HG03558 (cell line): ENCODE measurements around the gene C6orf52.

ENCODE experiments used
- ATAC-seq: cut with Tn5 transposase; IDR thresholded peaks from one replicate; pipeline ENCODE4 v1.9.1; 2021; ENCODE audit warnings: moderate number of reproducible peaks; ENCODE audit not compliant: unreplicated experiment; ENCODE audit errors: extremely low read depth

The C6orf52 gene

GRCh38 chr6:10659699-10660348 lies 34.6 kb downstream of the C6orf52 start:
- ATAC-seq = no peak

- ATAC-seq = no peak
Measured at GRCh38 chr6:10658910-10659698, 35.3 kb downstream of the C6orf52 start.

GRCh38 chr6:10655508-10656055 lies 38.8 kb downstream of the C6orf52 start:
- no peak for ATAC-seq

- no peak for ATAC-seq
Measured at GRCh38 chr6:10644225-10644624, 50.2 kb downstream of the C6orf52 start.

GRCh38 chr6:10643201-10643651 lies 51.2 kb downstream of the C6orf52 start:
- ATAC-seq = no peak

DNA sequence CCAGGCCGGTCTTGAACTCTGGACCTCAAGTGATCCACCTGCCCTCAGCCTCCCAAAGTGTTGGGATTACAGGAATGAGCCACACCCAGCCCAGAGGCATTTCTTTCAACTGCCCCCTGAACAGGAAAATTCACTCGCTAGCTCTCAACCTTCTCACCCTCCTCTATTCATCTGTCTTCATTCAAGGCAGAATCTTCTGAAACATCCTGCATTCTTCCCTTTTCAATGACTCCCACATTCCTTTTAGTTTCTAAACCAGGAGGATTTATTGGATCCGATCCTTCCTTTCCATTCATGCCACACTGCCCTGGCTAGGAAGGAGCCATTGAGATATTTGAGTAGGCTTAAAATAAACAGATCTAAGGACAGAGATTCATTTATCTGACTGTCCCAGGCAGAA lies 52.9 kb downstream of the C6orf52 start:
- no peak for ATAC-seq

DNA sequence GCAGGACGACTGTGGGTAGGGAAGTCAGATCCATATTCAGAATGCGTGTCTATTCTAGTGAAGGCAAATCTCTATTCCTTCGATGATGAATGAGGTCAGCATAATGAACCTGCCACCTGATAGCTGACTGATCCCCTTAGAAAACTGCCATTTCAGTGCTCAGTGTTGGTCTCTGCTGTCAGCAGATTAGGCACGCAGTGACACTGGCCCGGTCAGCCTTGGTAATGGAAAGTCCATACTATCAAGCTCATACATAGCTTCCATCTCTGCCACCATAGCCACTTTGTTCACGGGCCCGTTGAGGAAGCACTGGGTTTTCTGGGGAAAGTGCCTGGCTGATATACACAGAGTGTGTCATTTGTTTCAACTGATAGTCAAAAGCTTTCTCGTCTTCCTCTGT lies 54.0 kb downstream of the C6orf52 start:
- no peak for ATAC-seq

- ATAC-seq = peak; percentile 96
Measured at GRCh38 chr6:10633216-10633615, 61.2 kb downstream of the C6orf52 start.

GRCh38 chr6:10630178-10630577 lies 64.2 kb downstream of the C6orf52 start:
- no peak for ATAC-seq

DNA sequence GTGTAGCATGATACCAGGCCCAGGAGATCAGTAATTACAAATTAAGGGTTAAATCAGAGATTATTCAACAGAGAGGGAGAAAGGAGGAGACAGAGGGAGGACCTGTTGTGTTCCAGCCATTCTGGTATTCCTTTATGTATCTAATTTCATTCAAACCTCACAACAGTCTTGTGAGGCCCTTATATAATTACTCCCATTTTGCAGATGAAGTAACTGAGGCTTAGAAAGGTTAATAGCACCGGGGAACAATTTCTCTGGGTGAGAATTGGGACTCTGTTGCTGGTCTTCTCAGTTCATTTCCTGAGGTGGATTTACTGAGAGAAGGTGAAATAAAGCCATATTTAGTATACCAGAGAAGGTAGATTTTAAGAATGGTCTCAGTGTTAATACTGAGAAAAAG lies 66.6 kb downstream of the C6orf52 start:
- no peak for ATAC-seq

DNA sequence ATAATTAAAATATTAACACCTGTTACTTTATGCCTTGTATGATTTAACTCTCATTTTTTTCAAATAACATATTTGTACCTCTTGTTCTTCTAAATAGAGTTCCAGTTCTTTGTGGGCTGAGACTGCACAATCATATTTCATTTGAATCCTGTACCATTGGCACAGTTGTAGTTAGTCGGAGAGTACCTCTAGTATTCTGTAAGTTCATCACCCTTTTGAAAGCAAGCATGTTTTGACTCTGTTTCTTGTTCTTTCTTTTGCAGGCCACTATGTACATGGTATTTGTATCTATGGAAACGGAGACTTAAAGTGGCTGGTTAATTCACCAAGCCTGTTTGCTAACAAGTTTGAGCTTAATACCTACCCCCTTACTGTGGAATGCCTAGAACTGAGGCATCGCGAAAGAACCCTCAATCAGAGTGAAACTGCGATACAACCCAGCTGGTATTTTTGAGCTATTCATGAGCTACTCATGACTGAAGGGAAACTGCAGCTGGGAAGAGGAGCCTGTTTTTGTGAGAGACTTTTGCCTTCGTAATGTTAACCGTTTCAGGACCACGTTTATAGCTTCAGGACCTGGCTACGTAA lies 68.2 kb downstream of the C6orf52 start:
- no peak for ATAC-seq

- ATAC-seq = no peak
Measured at GRCh38 chr6:10624836-10625235, 69.6 kb downstream of the C6orf52 start.

DNA sequence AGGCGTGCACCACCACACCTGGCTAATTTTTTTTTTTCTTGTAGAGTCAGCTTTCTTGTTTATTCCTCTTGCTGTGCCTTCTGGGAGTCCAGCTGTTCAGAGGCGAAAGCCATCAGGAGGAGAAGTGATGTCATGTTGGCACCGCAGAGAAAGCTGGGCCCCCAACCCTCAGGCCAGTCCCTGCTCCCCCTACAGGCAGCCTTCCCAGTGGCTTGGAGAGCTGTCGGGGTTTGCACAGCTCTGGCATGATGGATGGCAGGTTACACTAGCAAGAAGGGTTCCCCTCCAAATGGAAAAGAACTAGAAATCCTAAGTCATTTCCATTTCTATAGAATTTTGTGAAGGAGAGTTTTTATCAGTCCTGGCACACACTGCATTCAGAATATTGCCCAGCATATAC lies 72.6 kb downstream of the C6orf52 start:
- ATAC-seq = no peak
